Left hindlimb (tissue), 1 donor: Measurements from ENCODE around the gene TRIM27.
"Not testable (repeated sequence)": the region's sequence is repeated elsewhere in the genome, so short reads cannot be mapped to it uniquely, and the experiment has no call there.

Experiments
- DNase-seq: peaks from one replicate; pipeline ENCODE4 v3.0.0-alpha.2; 2018

TRIM27 gene, protein sequence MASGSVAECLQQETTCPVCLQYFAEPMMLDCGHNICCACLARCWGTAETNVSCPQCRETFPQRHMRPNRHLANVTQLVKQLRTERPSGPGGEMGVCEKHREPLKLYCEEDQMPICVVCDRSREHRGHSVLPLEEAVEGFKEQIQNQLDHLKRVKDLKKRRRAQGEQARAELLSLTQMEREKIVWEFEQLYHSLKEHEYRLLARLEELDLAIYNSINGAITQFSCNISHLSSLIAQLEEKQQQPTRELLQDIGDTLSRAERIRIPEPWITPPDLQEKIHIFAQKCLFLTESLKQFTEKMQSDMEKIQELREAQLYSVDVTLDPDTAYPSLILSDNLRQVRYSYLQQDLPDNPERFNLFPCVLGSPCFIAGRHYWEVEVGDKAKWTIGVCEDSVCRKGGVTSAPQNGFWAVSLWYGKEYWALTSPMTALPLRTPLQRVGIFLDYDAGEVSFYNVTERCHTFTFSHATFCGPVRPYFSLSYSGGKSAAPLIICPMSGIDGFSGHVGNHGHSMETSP

GRCh38 chr6:28923318-28924102, at the start of gene TRIM27:
TRIM27 (minus strand) TSS chr6:28923985; CDS start chr6:28923632, 353 bp downstream.
- peak; percentile 93 for DNase-seq

DNA sequence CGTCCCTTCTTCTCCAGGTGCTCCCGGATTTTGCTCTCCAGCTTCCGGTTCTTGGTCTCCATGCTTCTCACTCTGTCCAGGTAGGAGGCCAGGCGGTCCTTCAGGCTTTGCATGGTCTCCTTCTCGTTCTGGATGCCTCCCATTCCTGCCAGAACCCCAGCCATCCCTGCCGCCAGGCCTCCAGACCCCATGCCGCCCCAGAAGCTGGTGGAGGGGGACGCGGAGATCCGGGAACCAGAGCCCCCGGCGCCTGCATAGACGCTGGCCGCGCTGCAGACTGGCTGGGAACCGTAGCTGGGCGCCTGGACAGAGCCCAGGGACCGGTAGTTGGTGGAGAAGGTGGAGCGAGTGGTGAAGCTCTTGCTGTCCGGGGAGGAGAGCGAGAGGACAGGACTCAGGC, 46.3 kb upstream of the TRIM27 start:
- DNase-seq, result not testable (repeated sequence)

- DNase-seq, result no peak
These were observed 45.3 kb upstream of the TRIM27 start for GRCh38 chr6:28969129-28969528.

GRCh38 chr6:28968476-28968875, 44.7 kb upstream of the TRIM27 start:
- no peak for DNase-seq

GRCh38 chr6:28965706-28966105, 41.9 kb upstream of the TRIM27 start:
- DNase-seq, result no peak

DNA sequence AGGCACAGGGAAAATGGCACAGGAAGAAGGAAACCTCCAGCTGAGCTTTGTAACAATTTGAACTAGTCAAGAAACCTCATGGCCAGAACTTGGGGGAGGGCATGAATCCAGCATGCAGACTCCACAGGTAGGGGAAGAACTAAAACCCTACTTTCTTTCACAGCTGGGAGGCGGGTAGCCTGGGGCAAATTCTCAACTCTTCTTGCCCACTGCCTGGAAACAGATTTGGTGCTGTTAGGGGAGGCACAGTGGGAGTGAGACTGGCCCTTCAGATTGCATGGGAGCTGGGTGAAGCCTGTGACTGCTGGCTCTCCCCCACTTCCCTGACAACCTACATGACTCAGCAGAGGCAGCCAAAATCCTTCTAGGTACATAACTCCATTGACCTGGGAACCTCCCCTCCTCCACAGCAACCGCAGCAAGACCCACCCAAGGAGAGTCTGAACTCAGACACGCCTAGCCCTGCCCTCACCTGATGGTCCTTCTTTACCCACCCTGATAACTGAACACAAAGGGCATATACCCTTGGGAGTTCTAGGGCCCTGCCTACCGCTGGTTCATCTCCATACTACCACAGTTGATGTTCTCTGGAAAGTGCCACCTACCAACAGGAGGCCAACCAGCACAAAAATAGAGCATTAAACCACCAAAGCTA, 37.2 kb upstream of the TRIM27 start:
- no peak for DNase-seq

DNA sequence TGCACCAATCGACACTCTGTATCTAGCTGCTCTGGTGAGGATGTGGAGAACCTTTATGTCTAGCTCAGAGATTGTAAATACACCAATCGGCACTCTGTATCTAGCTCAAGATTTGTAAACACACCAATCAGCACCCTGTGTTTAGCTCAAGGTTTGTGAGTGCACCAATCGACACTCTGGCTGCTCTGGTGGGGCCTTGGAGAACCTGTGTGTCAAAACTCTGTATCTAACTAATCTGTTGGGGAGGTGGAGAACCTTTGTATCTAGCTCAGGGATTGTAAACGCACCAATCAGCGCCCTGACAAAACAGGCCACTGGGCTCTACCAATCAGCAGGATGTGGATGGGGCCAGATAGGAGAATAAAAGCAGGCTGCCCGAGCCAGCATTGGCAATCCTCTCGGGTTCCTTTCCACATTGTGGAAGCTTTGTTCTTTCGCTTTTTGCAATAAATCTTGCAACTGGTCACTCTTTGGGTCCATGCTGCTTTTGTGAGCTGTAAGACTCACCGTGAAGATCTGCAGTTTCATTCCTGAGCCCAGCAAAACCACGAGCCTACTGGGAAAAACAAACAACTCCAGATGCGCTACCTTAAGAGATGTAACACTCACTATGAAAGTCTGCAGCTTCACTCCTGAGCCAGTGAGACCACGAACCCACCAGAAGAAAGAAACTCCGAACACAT, 34.9 kb upstream of the TRIM27 start:
- not testable (repeated sequence) for DNase-seq

- not testable (repeated sequence) for DNase-seq
These were observed 34.1 kb upstream of the TRIM27 start for GRCh38 chr6:28957795-28958314.

GRCh38 chr6:28956331-28956730, 32.5 kb upstream of the TRIM27 start:
- no peak for DNase-seq

DNA sequence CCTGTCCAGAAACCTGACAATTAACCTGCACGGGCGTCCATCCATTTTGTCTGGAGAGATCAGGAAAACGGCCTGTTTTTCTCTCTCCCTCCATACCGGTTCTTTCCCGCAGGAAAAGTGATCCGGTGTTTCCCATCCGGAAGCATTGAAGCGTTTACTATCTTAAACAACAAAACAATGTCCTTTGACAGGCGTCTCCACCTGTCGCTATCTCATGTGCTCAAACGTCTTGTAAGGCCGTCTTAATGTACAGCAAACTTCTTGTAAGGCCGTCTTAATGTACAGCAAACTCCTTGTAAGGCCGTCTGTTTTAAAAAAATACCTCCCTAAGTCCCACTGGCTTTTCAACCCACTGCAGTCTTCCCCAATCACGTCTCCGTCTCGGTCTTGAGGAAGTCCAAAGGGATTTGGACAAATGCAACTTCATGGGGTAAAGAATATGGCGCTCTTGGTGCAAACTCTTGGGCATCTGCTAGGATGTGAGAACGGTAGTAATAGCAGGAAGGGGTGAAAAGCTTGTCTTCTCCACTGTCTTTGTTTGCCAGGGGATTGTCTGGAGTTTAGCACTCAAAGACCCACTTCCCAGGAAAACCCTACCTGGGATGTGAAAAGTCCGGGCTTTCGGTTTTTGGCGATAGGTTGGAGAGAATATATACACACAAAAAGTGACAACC, 29.9 kb upstream of the TRIM27 start:
- DNase-seq, result no peak

DNA sequence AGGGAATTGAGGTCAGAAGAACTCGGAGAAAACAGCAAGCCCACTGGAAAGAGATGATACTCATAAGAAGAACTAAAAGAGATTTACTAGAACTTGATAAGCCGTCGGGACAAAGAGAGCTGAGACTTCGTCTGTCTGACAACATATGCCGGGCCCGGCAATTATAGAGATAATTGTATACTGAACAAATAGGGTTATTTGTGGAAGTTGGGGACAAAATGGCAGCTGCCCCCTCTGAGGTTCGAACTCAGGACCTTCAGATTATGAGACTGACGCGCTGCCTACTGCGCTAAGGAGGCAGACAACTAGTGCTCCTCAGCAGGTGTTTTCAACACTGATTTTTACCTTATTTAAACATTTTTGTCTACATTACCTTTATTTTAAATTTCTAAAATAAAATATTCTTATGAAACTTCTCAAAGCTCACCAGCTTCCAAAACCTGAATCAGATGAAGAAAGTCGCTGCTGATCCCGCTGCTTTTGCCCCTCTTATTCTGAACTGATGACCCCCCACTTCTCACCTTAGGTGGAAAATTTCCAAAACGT, 29.3 kb upstream of the TRIM27 start:
- peak; percentile 47 for DNase-seq

GRCh38 chr6:28949656-28950195, 25.9 kb upstream of the TRIM27 start:
- DNase-seq, result not testable (repeated sequence)

- no peak for DNase-seq
These were observed 25.1 kb upstream of the TRIM27 start for GRCh38 chr6:28948782-28949486.

DNA sequence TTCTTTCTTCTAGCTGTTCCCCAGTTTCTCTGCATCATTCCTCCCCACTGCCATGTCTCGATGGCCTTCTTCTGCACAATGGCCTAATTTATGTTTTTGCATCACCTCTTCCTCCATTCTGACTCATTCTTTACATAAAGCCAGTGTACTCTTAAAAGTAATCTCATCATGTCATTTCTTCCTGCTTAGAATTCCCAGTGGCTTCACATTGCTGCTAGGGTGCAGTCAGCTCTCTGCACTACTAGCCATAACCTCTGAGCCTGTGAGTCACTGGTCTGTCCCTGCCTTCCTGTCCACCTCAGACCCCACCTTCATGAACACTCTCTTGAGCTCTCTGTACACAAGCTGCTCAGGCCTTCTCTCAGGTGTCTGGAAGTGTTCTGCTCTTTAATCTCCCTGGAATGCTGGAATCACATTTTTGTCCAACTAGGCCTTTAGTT, 24.1 kb upstream of the TRIM27 start:
- DNase-seq, result no peak

DNA sequence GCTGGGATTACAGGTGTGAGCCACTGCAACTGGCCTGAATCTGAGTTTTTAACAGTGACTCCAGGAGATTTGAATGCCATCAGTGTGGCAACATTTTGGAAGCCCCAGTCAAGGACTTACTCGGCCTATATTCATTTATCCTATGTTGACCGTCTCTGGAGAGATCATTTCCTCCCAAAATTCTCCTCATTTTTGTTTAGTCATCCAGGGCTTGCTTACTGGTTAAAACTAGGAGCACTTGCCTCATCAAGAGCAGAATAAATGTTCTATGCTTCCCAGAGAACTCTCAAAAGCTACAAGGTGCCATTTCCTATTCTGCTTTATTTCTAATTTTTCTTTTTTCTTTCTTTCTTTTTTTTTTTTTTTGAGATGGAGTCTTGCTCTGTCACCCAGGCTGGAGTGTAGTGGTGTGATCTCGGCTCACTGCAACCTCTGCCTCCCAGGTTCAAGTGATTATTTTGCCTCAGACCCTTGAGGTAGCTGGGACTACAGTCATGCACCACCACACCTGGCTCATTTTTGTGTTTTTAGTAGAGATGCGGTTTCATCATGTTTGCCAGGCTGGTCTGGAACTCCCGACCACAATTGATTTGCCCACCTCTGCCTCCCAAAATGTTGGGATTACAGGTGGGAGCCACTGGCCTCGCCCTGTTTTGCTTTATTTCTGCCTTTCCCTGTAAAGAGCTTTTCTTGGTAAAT, 23.4 kb upstream of the TRIM27 start:
- no peak for DNase-seq

- no peak for DNase-seq
These were observed 21.6 kb upstream of the TRIM27 start for GRCh38 chr6:28945349-28945748.

GRCh38 chr6:28944412-28944865, 20.7 kb upstream of the TRIM27 start:
- DNase-seq, result peak; percentile 66

GRCh38 chr6:28943557-28944411, 20.0 kb upstream of the TRIM27 start:
- peak; percentile 75 for DNase-seq

- no peak for DNase-seq
These were observed 19.4 kb upstream of the TRIM27 start for GRCh38 chr6:28943223-28943556.
